ENCODE data around the gene LRRTM2.

DNA sequence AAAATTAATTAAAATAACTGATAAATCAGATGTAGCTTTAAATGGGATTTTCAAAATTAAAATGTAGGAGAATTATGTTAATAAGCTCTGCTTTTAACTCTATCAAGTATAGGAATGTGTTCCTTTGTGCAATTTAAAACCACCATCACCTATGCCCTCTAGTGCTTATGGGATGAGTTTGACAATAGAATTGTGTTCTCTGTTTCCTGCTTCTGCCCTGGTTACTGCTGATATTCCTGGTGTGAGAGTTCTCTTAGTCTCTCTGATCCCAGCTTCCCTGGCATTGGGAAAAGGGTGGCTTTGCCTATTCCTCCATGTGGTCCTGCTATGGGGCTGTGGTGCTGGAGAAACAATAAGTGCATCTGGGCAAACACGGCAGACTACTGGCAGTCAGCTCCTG, 8.1 kb downstream of the LRRTM2 start:
- TF ChIP-seq, protein P1, sequence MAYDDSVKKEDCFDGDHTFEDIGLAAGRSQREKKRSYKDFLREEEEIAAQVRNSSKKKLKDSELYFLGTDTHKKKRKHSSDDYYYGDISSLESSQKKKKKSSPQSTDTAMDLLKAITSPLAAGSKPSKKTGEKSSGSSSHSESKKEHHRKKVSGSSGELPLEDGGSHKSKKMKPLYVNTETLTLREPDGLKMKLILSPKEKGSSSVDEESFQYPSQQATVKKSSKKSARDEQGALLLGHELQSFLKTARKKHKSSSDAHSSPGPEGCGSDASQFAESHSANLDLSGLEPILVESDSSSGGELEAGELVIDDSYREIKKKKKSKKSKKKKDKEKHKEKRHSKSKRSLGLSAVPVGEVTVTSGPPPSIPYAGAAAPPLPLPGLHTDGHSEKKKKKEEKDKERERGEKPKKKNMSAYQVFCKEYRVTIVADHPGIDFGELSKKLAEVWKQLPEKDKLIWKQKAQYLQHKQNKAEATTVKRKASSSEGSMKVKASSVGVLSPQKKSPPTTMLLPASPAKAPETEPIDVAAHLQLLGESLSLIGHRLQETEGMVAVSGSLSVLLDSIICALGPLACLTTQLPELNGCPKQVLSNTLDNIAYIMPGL (CRISPR knock-in tag; IDR thresholded peaks at IDR 0.05): no peak
- no peak for TF ChIP-seq SP1 (CRISPR knock-in tag; conservative IDR thresholded peaks at IDR 0.05)
- no peak for TF ChIP-seq FOXJ3 (CRISPR knock-in tag; IDR thresholded peaks at IDR 0.05; ENCODE audit: borderline replicate concordance)
- TF ChIP-seq CREB1 (CRISPR knock-in tag; IDR thresholded peaks at IDR 0.05): no peak
- TF ChIP-seq, protein P2, sequence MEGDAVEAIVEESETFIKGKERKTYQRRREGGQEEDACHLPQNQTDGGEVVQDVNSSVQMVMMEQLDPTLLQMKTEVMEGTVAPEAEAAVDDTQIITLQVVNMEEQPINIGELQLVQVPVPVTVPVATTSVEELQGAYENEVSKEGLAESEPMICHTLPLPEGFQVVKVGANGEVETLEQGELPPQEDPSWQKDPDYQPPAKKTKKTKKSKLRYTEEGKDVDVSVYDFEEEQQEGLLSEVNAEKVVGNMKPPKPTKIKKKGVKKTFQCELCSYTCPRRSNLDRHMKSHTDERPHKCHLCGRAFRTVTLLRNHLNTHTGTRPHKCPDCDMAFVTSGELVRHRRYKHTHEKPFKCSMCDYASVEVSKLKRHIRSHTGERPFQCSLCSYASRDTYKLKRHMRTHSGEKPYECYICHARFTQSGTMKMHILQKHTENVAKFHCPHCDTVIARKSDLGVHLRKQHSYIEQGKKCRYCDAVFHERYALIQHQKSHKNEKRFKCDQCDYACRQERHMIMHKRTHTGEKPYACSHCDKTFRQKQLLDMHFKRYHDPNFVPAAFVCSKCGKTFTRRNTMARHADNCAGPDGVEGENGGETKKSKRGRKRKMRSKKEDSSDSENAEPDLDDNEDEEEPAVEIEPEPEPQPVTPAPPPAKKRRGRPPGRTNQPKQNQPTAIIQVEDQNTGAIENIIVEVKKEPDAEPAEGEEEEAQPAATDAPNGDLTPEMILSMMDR (IDR thresholded peaks at IDR 0.05): no peak
- TF ChIP-seq, protein P3, sequence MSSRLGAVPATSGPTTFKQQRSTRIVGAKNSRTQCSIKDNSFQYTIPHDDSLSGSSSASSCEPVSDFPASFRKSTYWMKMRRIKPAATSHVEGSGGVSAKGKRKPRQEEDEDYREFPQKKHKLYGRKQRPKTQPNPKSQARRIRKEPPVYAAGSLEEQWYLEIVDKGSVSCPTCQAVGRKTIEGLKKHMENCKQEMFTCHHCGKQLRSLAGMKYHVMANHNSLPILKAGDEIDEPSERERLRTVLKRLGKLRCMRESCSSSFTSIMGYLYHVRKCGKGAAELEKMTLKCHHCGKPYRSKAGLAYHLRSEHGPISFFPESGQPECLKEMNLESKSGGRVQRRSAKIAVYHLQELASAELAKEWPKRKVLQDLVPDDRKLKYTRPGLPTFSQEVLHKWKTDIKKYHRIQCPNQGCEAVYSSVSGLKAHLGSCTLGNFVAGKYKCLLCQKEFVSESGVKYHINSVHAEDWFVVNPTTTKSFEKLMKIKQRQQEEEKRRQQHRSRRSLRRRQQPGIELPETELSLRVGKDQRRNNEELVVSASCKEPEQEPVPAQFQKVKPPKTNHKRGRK (CRISPR knock-in tag; IDR thresholded peaks at IDR 0.05; ENCODE audit: borderline replicate concordance): no peak
- TF ChIP-seq USF2 (CRISPR knock-in tag; IDR thresholded peaks at IDR 0.05): no peak
- TF ChIP-seq IRF2 (CRISPR knock-in tag; IDR thresholded peaks at IDR 0.05; ENCODE audit: borderline replicate concordance, low read depth): no peak
- no peak for TF ChIP-seq ZNF423 (CRISPR knock-in tag; IDR thresholded peaks at IDR 0.05)
- TF ChIP-seq ZNF138 (CRISPR knock-in tag; conservative IDR thresholded peaks at IDR 0.05): no peak
- no peak for TF ChIP-seq E2F1 (CRISPR knock-in tag; IDR thresholded peaks at IDR 0.05)
- no peak for TF ChIP-seq NR2C2 (CRISPR knock-in tag; IDR thresholded peaks at IDR 0.05)
